DOHH2 (cell line): Measurements from ENCODE around the gene PIGQ.

Experiments
- H3F3A ChIP-seq: fragments of 200-600 bp; sonication (generic), shearing (Covaris generic); 2 replicates; pipeline ENCODE4 v1.6.0; 2016; ENCODE audit warnings: antibody characterized with exemption, mild to moderate bottlenecking; ENCODE audit not compliant: control insufficient read depth, insufficient read depth
- H3K27ac ChIP-seq: fragments of 200-600 bp; sonication (generic); 2 replicates; pipeline ENCODE4 v1.5.1; 2014; ENCODE audit warnings: low read depth, mild to moderate bottlenecking, low read length, moderate library complexity
- H3K27me3 ChIP-seq: fragments of 200-600 bp; sonication (generic); 2 replicates; pipeline ENCODE4 v1.6.1; 2014; ENCODE audit warnings: mild to moderate bottlenecking, low read length, mixed read lengths; ENCODE audit not compliant: control insufficient read depth
- H3K36me3 ChIP-seq: fragments of 200-600 bp; sonication (generic); 2 replicates; pipeline ENCODE4 v1.6.1; 2014; ENCODE audit warnings: mild to moderate bottlenecking, low read length, moderate library complexity, mixed read lengths; ENCODE audit not compliant: control insufficient read depth
- H3K4me1 ChIP-seq: fragments of 200-600 bp; sonication (generic); 2 replicates; pipeline ENCODE4 v1.6.1; 2014; ENCODE audit warnings: mild to moderate bottlenecking, low read length, mixed read lengths; ENCODE audit not compliant: control insufficient read depth
- H3K4me2 ChIP-seq: fragments of 200-600 bp; sonication (generic); 2 replicates; pipeline ENCODE4 v1.6.0; 2014; ENCODE audit warnings: mild to moderate bottlenecking, low read length, moderate library complexity
- H3K4me3 ChIP-seq: fragments of 200-600 bp; sonication (generic); 2 replicates; pipeline ENCODE4 v1.5.1; 2014; ENCODE audit warnings: mild to moderate bottlenecking, low read length, mixed read lengths
- H3K79me2 ChIP-seq: fragments of 200-600 bp; sonication (generic); 2 replicates; pipeline ENCODE4 v1.6.1; 2014; ENCODE audit warnings: mild to moderate bottlenecking, low read length, mixed read lengths; ENCODE audit not compliant: control insufficient read depth
- H3K9me2 ChIP-seq: fragments of 200-600 bp; sonication (generic); replicated peaks from 2 replicates; pipeline ENCODE4 v1.6.1; 2014; ENCODE audit warnings: mild to moderate bottlenecking, low read length, mixed read lengths; ENCODE audit not compliant: control insufficient read depth
- H3K9me3 ChIP-seq: fragments of 200-600 bp; sonication (generic); 2 replicates; pipeline ENCODE4 v1.6.1; 2014; ENCODE audit warnings: antibody characterized with exemption, low read length, mixed read lengths; ENCODE audit not compliant: control insufficient read depth, insufficient read depth
- H4K20me1 ChIP-seq: fragments of 200-600 bp; sonication (generic); 2 replicates; pipeline ENCODE4 v1.6.0; 2014; ENCODE audit warnings: low read depth, mild to moderate bottlenecking, antibody characterized with exemption, low read length, moderate library complexity; ENCODE audit not compliant: control insufficient read depth, insufficient read depth
- EZH2phosphoT487 ChIP-seq: fragments of 200-600 bp; sonication (generic); IDR thresholded peaks from 2 replicates; pipeline ENCODE4 v1.6.1; 2017; ENCODE audit warnings: borderline replicate concordance, mild to moderate bottlenecking, antibody characterized with exemption, low read length, moderate library complexity, mixed read lengths
- TF ChIP-seq, protein P1 (sequence below): fragments of 200-600 bp; sonication (generic); IDR thresholded peaks from one replicate; pipeline ENCODE4 v1.5.1; 2014; ENCODE audit warnings: antibody characterized with exemption, mild to moderate bottlenecking, low read depth, low read length; ENCODE audit not compliant: poor library complexity, severe bottlenecking

The PIGQ gene

DNA sequence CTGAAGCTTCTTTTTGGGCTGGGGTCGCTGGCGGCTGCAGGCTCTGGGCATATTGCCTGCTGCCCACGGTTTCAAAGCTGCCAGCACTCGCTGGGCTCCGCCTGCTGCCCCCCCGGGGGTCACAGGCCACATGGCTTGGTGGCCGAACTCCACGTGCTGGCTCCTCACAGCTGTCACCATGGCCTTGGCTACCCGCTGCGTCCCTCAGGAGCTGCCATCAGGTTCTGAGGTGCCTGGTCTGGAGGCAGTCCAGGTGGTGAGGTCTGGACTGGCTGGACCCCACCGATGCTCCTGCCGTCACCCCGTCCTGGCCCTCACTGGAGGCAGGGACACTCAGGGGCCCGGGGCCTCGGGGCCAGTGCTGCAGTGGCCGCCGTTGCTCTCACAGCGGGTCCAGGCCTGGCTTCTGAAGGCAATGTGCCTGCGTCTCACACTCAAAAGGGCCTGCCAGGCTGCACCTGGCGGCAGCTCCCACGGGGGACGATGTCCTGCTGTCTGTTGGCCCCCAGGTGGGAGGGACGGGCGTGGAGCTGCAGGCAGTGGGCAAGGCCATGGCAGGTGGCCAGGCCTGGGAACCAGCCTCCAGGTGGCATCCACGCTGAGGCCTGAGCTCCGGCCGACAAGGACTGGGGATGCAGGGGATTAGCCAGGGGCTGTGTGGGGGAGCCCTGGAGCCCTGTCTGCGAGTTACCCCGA, 29.0 kb upstream of the PIGQ start:
- no peaks in the 10 kb centered on the region for H3K27me3 ChIP-seq
- no peaks in the 10 kb centered on the region for H3K4me1 ChIP-seq
- no peak overlapping the region for H3K4me2 ChIP-seq
- H3K9me2 ChIP-seq, result no peaks in the 10 kb centered on the region
- no peaks in the 10 kb centered on the region for H3K9me3 ChIP-seq
- H3K4me3 ChIP-seq, result no peak overlapping the region
- no peak overlapping the region for H3K27ac ChIP-seq
- H3F3A ChIP-seq, result no peaks in the 10 kb centered on the region
- no peak for TF ChIP-seq EZH2phosphoT487
- TF ChIP-seq, protein P1, sequence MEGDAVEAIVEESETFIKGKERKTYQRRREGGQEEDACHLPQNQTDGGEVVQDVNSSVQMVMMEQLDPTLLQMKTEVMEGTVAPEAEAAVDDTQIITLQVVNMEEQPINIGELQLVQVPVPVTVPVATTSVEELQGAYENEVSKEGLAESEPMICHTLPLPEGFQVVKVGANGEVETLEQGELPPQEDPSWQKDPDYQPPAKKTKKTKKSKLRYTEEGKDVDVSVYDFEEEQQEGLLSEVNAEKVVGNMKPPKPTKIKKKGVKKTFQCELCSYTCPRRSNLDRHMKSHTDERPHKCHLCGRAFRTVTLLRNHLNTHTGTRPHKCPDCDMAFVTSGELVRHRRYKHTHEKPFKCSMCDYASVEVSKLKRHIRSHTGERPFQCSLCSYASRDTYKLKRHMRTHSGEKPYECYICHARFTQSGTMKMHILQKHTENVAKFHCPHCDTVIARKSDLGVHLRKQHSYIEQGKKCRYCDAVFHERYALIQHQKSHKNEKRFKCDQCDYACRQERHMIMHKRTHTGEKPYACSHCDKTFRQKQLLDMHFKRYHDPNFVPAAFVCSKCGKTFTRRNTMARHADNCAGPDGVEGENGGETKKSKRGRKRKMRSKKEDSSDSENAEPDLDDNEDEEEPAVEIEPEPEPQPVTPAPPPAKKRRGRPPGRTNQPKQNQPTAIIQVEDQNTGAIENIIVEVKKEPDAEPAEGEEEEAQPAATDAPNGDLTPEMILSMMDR, result no peak
- peaks cover 96% of the 10 kb centered on the region for H3K79me2 ChIP-seq
- H3K36me3 ChIP-seq, result peaks cover 31% of the 10 kb centered on the region; the same call in 1 of the 2 replicates
- no peaks in the 10 kb centered on the region for H4K20me1 ChIP-seq

DNA sequence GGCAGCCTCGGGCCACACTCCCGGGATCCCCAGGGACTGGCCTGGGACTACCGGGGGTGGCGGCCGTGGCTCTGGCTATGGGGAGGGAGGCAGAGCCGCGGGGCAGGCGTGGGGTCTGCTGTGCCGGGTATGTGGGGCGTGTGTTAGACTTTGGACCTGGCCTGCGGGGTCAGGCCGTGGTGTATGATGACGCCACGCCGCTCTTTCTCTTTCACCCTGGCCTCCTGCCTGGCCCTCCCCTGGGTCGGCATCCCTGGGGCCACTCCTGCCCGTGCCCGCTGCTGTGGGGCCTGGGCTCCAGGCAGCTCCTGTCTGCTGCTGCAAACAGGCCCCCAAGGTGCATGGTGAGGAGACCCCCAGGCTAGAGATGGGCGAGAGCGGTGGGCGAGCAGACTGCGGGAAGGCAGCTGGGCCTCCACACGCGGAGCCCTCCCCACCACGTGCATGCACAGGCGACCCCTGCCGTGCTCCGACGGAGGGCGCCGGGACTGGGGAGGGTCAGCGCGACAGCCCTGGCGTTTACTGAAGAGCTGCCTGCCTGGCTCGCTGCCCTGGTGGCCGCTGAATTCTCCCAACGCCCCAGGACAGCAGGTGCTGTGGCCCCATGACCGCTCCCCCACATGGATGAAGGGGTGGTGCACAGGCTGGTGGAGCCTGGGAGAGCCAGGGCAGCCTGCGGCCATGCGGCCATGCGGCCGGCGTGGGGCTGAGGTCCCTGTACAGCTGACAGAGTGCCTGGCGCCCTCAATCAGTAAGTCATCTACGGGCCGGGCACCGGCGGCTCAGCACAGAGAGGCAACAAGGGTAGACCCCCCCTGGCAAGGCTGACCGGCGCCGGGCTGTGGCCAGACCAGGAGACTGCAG, 26.2 kb upstream of the PIGQ start:
- Histone ChIP-seq H3K9me3 (no peaks in the 10 kb centered on the region), H3K79me2 (peaks cover 78% of the 10 kb centered on the region), H3K27ac (no peak overlapping the region), H4K20me1 (no peaks in the 10 kb centered on the region), H3K36me3 (peaks cover 20% of the 10 kb centered on the region; the same call in 1 of the 2 replicates), H3K9me2 (no peaks in the 10 kb centered on the region), H3K27me3 (no peaks in the 10 kb centered on the region), H3K4me3 (no peak overlapping the region), H3F3A (no peaks in the 10 kb centered on the region), H3K4me2 (no peak overlapping the region), H3K4me1 (no peaks in the 10 kb centered on the region)
- no peak for TF ChIP-seq EZH2phosphoT487
- TF ChIP-seq, protein P1, result no peak

DNA sequence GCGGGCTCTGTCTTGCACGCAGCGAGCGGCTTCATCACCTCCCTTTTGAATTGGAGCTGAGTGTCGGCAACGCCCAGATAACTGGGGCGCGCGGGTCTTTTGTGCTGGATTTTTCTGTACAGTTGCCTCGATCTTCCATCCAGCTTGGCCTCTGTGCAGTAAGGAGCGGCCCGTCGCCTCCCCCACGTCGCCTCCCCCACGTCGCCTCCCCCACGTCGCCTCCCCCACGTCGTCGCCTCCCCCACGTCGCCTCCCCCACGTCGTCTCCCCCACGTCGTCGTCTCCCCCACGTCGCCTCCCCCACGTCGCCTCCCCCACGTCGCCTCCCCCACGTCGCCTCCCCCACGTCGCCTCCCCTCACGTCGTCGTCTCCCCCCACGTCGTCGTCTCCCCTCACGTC, 25.3 kb upstream of the PIGQ start:
- Histone ChIP-seq H4K20me1 (no peaks in the 10 kb centered on the region), H3K4me1 (no peaks in the 10 kb centered on the region), H3K9me2 (no peaks in the 10 kb centered on the region), H3K27ac (no peak overlapping the region), H3K4me3 (no peak overlapping the region), H3K36me3 (peaks cover 19% of the 10 kb centered on the region; the same call in 1 of the 2 replicates), H3K27me3 (no peaks in the 10 kb centered on the region), H3K4me2 (no peak overlapping the region), H3K9me3 (no peaks in the 10 kb centered on the region), H3K79me2 (peaks cover 68% of the 10 kb centered on the region), H3F3A (no peaks in the 10 kb centered on the region)
- TF ChIP-seq, protein P1, result no peak
- TF ChIP-seq EZH2phosphoT487, result no peak
